HCT116 (cell line): ENCODE data around the gene USPL1. TPM values are rescaled to one million over a fixed set of nuclear protein-coding genes. Genes with fewer than 3 reads are reported as not detected.

Source experiments
- ATAC-seq: fragments of 200-7000 bp; cut with Tn5 transposase; 2 replicates; pipeline ENCODE4 v1.9.1; 2020; ENCODE audit warnings: mild to moderate bottlenecking, moderate library complexity
- BruUV-seq: library from RNA; stranded (reverse); fragments of 400-500 nt; replicated peaks from 2 replicates; lab custom pipeline; 2021; lab: Mats Ljungman, UMichigan
- CTCF ChIA-PET: fragments of 300-600 bp; sonication (Branson Sonifier 250); formaldehyde crosslinking; loops from one replicate; lab custom pipeline; 2021; ENCODE audit warnings: antibody characterized with exemption; lab: Charles Lee
- POLR2A ChIA-PET: fragments of 300-600, 350-600 bp; sonication (Branson Sonifier 250); formaldehyde crosslinking; loops from one replicate; lab custom pipeline; 2021; ENCODE audit warnings: antibody characterized with exemption; lab: Charles Lee
- RAD21 ChIA-PET, 2 experiments: fragments of 300-600 bp; sonication (Branson Sonifier 250); formaldehyde crosslinking; loops; one replicate each; lab custom pipeline; 2023; ENCODE audit warnings: low total read pairs in 2 of 2; ENCODE audit not compliant: uncharacterized antibody in 2 of 2, unreplicated experiment in 2 of 2, low non-redundant PET in 1 of 2; lab: Charles Lee
- DNase-seq: peaks from one replicate; pipeline ENCODE4 v3.0.0-alpha.2; 2010; ENCODE audit warnings: low read depth, low spot score
- H2AFZ ChIP-seq: fragments of 200-600 bp; shearing (Covaris generic), sonication (generic); 2 replicates; pipeline ENCODE4 v1.6.1; 2017; ENCODE audit warnings: low read depth, mixed run types, mixed read lengths, antibody characterized with exemption, low read length; ENCODE audit not compliant: poor library complexity, severe bottlenecking
- H3K27ac ChIP-seq: 2 replicates; pipeline ENCODE4 v1.5.1; 2012; ENCODE audit warnings: low read depth, low read length
- H3K27me3 ChIP-seq: fragments of 200-600 bp; sonication (generic); 2 replicates; pipeline ENCODE4 v1.6.1; 2016; ENCODE audit warnings: mixed run types, low read length, mixed read lengths; ENCODE audit not compliant: insufficient read depth
- H3K36me3 ChIP-seq, 2 experiments: fragments of 200-500 bp in 1 of 2; fragments of 200-600 bp in 1 of 2; sonication (Bioruptor generic) in 1 of 2; sonication (generic) in 1 of 2; 2 replicates each; pipeline versions ENCODE4 v1.5.1 to v1.6.1; 2014 to 2016; ENCODE audit warnings: low read length in 2 of 2, inconsistent platforms in 1 of 2, mixed read lengths in 1 of 2, mixed run types in 1 of 2; ENCODE audit not compliant: insufficient read depth in 2 of 2, control insufficient read depth in 1 of 2
- H3K4me1 ChIP-seq, 2 experiments: fragments of 200-600 bp in 1 of 2; sonication (generic) in 1 of 2; 2 replicates each; pipeline versions ENCODE4 v1.5.1 to v1.6.1; 2012 to 2017; ENCODE audit warnings: low read length in 2 of 2, inconsistent platforms in 1 of 2, mild to moderate bottlenecking in 1 of 2, mixed read lengths in 1 of 2, mixed run types in 1 of 2, moderate library complexity in 1 of 2; ENCODE audit not compliant: insufficient read depth in 2 of 2, control insufficient read depth in 1 of 2
- H3K4me2 ChIP-seq: fragments of 200-600 bp; sonication (generic); 2 replicates; pipeline ENCODE4 v1.6.1; 2017; ENCODE audit warnings: mixed run types, low read length, mixed read lengths
- H3K4me3 ChIP-seq, 2 experiments: fragments of 200-600 bp in 1 of 2; sonication (generic) in 1 of 2; replicated peaks in 1 of 2; 2 replicates each; pipeline ENCODE4 v1.5.1; 2011 to 2016; ENCODE audit warnings: low read length in 2 of 2, control low read depth in 1 of 2, low read depth in 1 of 2, mild to moderate bottlenecking in 1 of 2, mixed read lengths in 1 of 2, mixed run types in 1 of 2
- H3K79me2 ChIP-seq: fragments of 200-600 bp; sonication (generic); 2 replicates; pipeline ENCODE4 v1.6.1; 2017; ENCODE audit warnings: mild to moderate bottlenecking, mixed run types, low read length, moderate library complexity, mixed read lengths; ENCODE audit not compliant: insufficient read depth
- H3K9ac ChIP-seq: fragments of 200-600 bp; sonication (generic); 2 replicates; pipeline ENCODE4 v1.6.1; 2016; ENCODE audit warnings: low read length, mixed read lengths
- H3K9me2 ChIP-seq: fragments of 200-600 bp; sonication (generic), shearing (Covaris generic); 2 replicates; pipeline ENCODE4 v1.6.1; 2017; ENCODE audit warnings: mixed run types, mild to moderate bottlenecking, moderate library complexity; ENCODE audit not compliant: insufficient read depth
- H3K9me3 ChIP-seq, 2 experiments: fragments of 200-500 bp in 1 of 2; fragments of 200-600 bp in 1 of 2; sonication (Bioruptor generic) in 1 of 2; sonication (generic) in 1 of 2; 2 replicates each; pipeline ENCODE4 v1.6.1; 2014 to 2017; ENCODE audit warnings: low read length in 2 of 2, mixed read lengths in 2 of 2, inconsistent platforms in 1 of 2, low read depth in 1 of 2, mild to moderate bottlenecking in 1 of 2, mixed run types in 1 of 2, moderate library complexity in 1 of 2; ENCODE audit not compliant: control insufficient read depth in 1 of 2, insufficient read depth in 1 of 2
- H4K20me1 ChIP-seq: fragments of 200-600 bp; sonication (generic), shearing (Covaris generic); 2 replicates; pipeline ENCODE4 v1.6.1; 2017; ENCODE audit warnings: mixed run types, mild to moderate bottlenecking, moderate library complexity; ENCODE audit not compliant: insufficient read depth
- ATF3 ChIP-seq: IDR thresholded peaks from 2 replicates; pipeline ENCODE4 v1.6.1; 2012
- CBX3 ChIP-seq: IDR thresholded peaks from 2 replicates; pipeline ENCODE4 v1.6.1; 2012; ENCODE audit warnings: low read depth
- CEBPB ChIP-seq: IDR thresholded peaks from 2 replicates; pipeline ENCODE4 v1.6.1; 2012; ENCODE audit warnings: low read depth
- EGR1 ChIP-seq: IDR thresholded peaks from 2 replicates; pipeline ENCODE4 v1.6.1; 2012; ENCODE audit warnings: low read depth
- FOSL1 ChIP-seq: IDR thresholded peaks from 2 replicates; pipeline ENCODE4 v1.6.1; 2012; ENCODE audit warnings: low read depth
- RAD21 ChIP-seq: IDR thresholded peaks from 2 replicates; pipeline ENCODE4 v1.6.1; 2012; ENCODE audit warnings: low read depth, mild to moderate bottlenecking
- REST ChIP-seq: IDR thresholded peaks from 2 replicates; pipeline ENCODE4 v1.6.1; 2012; ENCODE audit warnings: low read depth
- SIN3A ChIP-seq: IDR thresholded peaks from 2 replicates; pipeline ENCODE4 v1.6.1; 2012; ENCODE audit warnings: low read depth
- SP1 ChIP-seq: IDR thresholded peaks from 2 replicates; pipeline ENCODE4 v1.6.1; 2012; ENCODE audit warnings: low read depth
- SRF ChIP-seq: IDR thresholded peaks from 2 replicates; pipeline ENCODE4 v1.6.1; 2012; ENCODE audit warnings: low read depth
- ZBTB33 ChIP-seq: IDR thresholded peaks from 2 replicates; pipeline ENCODE4 v1.6.1; 2011; ENCODE audit warnings: mild to moderate bottlenecking, low read length, moderate library complexity; ENCODE audit not compliant: insufficient replicate concordance; ENCODE audit errors: extremely low read depth
- ZFX ChIP-seq: fragments of 450-650 bp; IDR thresholded peaks from 2 replicates; pipeline ENCODE4 v1.6.1; 2017
- intact Hi-C: fragments of 100-400 bp; cut with micrococcal nuclease; formaldehyde crosslinking; loops from 2 replicates; pipeline ENCODE4 v1.10.0; 2022
- total RNA-seq: library from RNA; stranded (reverse); gene quantifications from one replicate; pipeline ENCODE4 v1.2.1, GENCODE V29; 2021; ENCODE audit not compliant: unreplicated experiment

The USPL1 gene
- total RNA-seq, 1 experiment from 2014 or later: 19.7 TPM

- TF ChIP-seq ZBTB33 (no peak), FOSL1 (no peak), RAD21 (no peak), EGR1 (no peak)
- TF ChIP-seq, all 23 proteins: peak for 0
These were observed 638 bp downstream of the USPL1 start (continued) for GRCh38 chr13:30618186-30618929.

- BruUV-seq: no TSS peak
- POLR2A ChIA-PET: no interaction called here
These were observed 1.2 kb downstream of the USPL1 start for GRCh38 chr13:30618930-30619279.

More at GRCh38 chr13:30618930-30619279, 1.2 kb downstream of the USPL1 start:
- Histone ChIP-seq H3K9me2 (no peaks in the 10 kb centered on the region), H2AFZ (no peak overlapping the region), H3K4me1 (peaks cover 8 to 24% of the 10 kb centered on the region in 2 experiments; a peak in 3 of 4 replicates), H3K4me3 (peak overlapping the region; percentile 92), H3K79me2 (peaks cover 86% of the 10 kb centered on the region), H3K36me3 (peaks cover 16 to 20% of the 10 kb centered on the region in 2 experiments; a peak in 3 of 4 replicates), H3K9me3 (no peaks in the 10 kb centered on the region), H3K27me3 (no peaks in the 10 kb centered on the region), H3K4me2 (peak overlapping the region; percentile 91), H4K20me1 (peaks cover 13% of the 10 kb centered on the region; the same call in 1 of the 2 replicates), H3K27ac (peak overlapping the region; percentile 75; the same call in 1 of the 2 replicates), H3K9ac (peak overlapping the region; percentile 91)
- ATAC-seq: no peak
- ChIA-PET RAD21 (no interaction called here), CTCF (no interaction called here)
- intact Hi-C loops: loop anchor here (5.0 to 10.0 kb wide), 3 partner anchors 123 to 426 kb away; no protein-coding TSS in a partner anchor
- no peak for DNase-seq
- TF ChIP-seq CEBPB (no peak), CBX3 (no peak), ZFX (no peak), SRF (no peak), REST (no peak), SIN3A (no peak), ATF3 (no peak), FOSL1 (no peak), SP1 (no peak)
